Activated naive CD8-positive, alpha-beta T cell treated with anti-CD3 and anti-CD28 coated beads for 36 hours (primary cell): ENCODE measurements around the gene ZNF33B. TPM values are rescaled to one million over a fixed set of nuclear protein-coding genes. Genes with fewer than 3 reads are reported as not detected.

Source experiments
- DNase-seq: peaks from one replicate; pipeline ENCODE4 v3.0.0; 2021
- H3K27ac Mint-ChIP-seq: one replicate; pipeline ENCODE4 v1.8.0; 2022; ENCODE audit warnings: mild to moderate bottlenecking, moderate library complexity, mixed read lengths
- H3K27me3 Mint-ChIP-seq: one replicate; pipeline ENCODE4 v1.8.0; 2022; ENCODE audit warnings: mild to moderate bottlenecking, mixed read lengths
- H3K36me3 Mint-ChIP-seq: one replicate; pipeline ENCODE4 v1.8.0; 2021; ENCODE audit warnings: mild to moderate bottlenecking, mixed read lengths
- H3K4me1 Mint-ChIP-seq: one replicate; pipeline ENCODE4 v1.8.0; 2021; ENCODE audit warnings: mixed read lengths
- H3K4me3 Mint-ChIP-seq: one replicate; pipeline ENCODE4 v1.8.0; 2022; ENCODE audit warnings: mild to moderate bottlenecking, moderate library complexity, mixed read lengths
- H3K9me3 Mint-ChIP-seq: one replicate; pipeline ENCODE4 v1.8.0; 2022; ENCODE audit warnings: mixed read lengths
- total RNA-seq, 2 experiments: library from RNA; stranded (reverse); gene quantifications; one replicate each; pipeline ENCODE4 v1.2.3, GENCODE V29; 2021

ZNF33B gene
- total RNA-seq, 2 experiments from 2014 or later: 7.6 to 10.3 TPM

DNA sequence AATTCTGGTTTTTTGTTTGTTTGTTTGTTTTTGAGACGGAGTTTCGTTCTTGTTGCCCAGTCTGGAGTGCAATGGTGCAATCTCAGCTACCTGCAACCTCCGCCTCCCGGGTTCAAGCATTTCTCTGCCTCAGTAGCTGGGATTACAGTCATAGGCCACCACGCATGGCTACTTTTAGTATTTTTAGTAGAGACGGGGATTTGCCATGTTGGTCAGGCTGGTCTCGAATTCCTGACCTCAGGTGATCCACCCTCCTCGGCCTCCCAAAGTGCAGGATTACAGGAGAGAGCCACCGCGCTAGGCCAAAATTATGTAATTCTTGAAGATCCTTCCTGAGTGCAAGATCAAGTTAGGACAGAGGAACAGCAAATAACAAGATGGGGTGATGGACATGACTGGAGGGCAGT lies 719 bp downstream of the ZNF33B start:
- DNase-seq: no peak
- peak overlapping the region; percentile 98 for H3K27ac Mint-ChIP-seq
- peaks cover 34% of the 10 kb centered on the region for H3K4me1 Mint-ChIP-seq
- H3K27me3 Mint-ChIP-seq: no peaks in the 10 kb centered on the region
- no peaks in the 10 kb centered on the region for H3K9me3 Mint-ChIP-seq
- H3K36me3 Mint-ChIP-seq: peaks cover 16% of the 10 kb centered on the region
- H3K4me3 Mint-ChIP-seq: peak overlapping the region; percentile 94

DNA sequence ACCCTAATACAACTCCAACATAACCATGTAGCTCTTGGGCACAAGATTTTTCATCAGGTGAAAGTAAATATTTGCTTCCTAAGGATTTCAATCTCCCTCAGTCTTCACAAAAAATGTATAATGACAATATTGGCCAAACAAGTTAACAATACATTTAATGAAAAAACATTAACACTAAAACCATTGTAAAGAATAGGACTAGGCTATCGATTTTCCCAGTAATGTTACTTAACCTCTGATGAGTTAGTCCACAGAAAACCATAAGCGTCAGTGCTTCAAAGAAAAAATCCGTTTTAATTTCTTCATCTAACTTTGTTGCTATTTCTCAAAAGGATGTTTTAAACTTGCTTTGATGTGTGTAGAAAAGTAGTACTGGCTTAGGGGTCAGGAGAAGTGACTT lies 1.2 kb downstream of the ZNF33B start:
- Mint-ChIP-seq H3K36me3 (peaks cover 16% of the 10 kb centered on the region), H3K27ac (peak overlapping the region; percentile 48), H3K9me3 (no peaks in the 10 kb centered on the region), H3K4me3 (peak overlapping the region; percentile 94), H3K27me3 (no peaks in the 10 kb centered on the region), H3K4me1 (peaks cover 34% of the 10 kb centered on the region)
- no peak for DNase-seq

DNA sequence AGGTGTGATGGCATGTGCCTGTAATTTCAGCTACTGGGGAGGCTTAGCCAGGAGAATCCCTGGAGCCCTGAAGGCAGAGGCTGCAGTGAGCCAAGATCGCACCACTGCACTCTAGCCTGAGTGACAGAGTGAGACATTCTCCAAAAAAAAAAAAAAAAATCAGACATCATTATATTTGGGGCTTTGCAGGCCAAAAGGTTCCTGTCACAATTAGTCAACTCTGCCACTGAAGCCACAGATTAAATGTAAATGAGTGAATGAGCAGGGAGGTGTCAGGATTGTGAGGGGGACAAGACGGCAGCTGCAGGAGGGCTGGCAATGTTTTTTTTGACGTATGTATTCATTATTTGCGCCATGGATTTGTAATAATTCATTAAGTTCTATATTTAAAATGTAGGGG lies 3.3 kb downstream of the ZNF33B start:
- H3K9me3 Mint-ChIP-seq: no peaks in the 10 kb centered on the region
- H3K27ac Mint-ChIP-seq: no peak overlapping the region
- peaks cover 44% of the 10 kb centered on the region for H3K4me1 Mint-ChIP-seq
- no peak for DNase-seq
- H3K4me3 Mint-ChIP-seq: no peak overlapping the region
- H3K27me3 Mint-ChIP-seq: no peaks in the 10 kb centered on the region
- H3K36me3 Mint-ChIP-seq: peaks cover 30% of the 10 kb centered on the region

DNA sequence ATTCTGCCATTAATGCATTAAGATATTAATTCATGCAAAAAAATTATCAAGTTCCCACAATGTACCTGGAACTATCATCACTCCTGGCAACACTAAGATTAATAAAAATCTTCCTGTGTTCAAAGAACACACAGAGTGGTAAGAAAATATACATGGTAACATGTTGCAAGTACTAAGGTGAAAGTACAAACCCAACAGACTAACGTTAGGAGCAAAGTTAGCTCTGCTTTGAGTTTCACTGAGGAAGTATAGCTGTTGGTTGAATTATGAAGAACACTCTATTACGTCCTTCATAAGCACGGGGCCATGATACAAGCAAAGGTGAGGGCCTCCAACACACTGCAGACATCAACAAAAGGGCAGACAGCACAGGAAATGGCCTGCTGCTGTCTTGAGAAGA lies 5.8 kb downstream of the ZNF33B start:
- peaks cover 52% of the 10 kb centered on the region for H3K4me1 Mint-ChIP-seq
- no peak overlapping the region for H3K27ac Mint-ChIP-seq
- H3K4me3 Mint-ChIP-seq: no peak overlapping the region
- H3K27me3 Mint-ChIP-seq: no peaks in the 10 kb centered on the region
- H3K9me3 Mint-ChIP-seq: no peaks in the 10 kb centered on the region
- DNase-seq: no peak
- H3K36me3 Mint-ChIP-seq: peaks cover 51% of the 10 kb centered on the region

DNA sequence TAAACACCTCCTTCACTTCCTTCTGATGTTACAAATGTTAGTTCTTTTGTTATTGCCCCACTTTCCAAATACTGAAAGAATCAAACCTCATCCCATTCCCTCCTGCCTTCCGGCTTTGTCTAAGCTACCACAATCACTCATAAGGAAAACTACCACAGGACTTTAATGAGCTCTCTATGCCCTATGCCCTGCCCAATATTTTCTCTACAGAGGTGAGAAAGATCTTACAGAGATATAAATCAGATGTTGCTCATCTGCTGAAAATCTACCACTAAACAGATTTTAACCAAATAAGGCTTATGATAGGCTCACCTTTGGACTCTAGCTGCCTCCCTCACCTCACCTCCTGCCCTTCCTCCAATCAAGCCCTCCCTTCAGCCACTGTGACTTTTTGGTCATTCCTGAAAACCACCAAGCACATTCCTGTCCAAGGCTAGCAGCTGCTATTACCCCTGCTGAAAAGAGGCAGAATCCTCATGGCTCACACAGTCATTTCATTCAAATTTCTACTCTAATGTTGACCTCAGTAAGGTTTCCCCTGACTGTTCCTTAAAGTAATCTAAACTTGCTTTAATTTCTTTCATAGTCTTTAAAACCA lies 7.7 kb downstream of the ZNF33B start:
- Mint-ChIP-seq H3K4me3 (no peak overlapping the region), H3K27me3 (no peaks in the 10 kb centered on the region), H3K4me1 (peaks cover 38% of the 10 kb centered on the region), H3K9me3 (peaks cover 2% of the 10 kb centered on the region), H3K27ac (peak overlapping the region; percentile 47), H3K36me3 (peaks cover 57% of the 10 kb centered on the region)
- DNase-seq: no peak

DNA sequence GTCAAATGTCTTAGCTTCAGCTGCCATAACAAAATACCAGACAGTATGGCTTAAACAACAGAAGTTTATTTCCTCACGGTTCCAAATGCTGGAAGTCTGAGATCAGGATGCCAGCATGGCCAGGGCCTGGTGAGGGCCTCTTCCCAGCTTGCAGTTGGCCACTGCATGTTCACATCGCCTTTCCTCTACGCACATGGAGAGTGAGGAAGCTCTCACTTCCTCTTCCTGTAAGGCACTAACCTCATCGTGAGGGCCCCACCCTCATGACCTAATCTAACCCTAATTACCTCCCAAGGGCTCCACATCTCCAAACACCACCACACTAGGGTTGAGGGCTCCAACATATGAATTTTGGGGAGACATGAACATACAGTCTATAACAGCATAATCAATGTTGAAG lies 14.4 kb downstream of the ZNF33B start:
- Mint-ChIP-seq H3K4me3 (no peak overlapping the region), H3K27me3 (no peaks in the 10 kb centered on the region), H3K4me1 (peaks cover 7% of the 10 kb centered on the region), H3K36me3 (peaks cover 78% of the 10 kb centered on the region), H3K27ac (no peak overlapping the region), H3K9me3 (peaks cover 7% of the 10 kb centered on the region)
- no peak for DNase-seq

DNA sequence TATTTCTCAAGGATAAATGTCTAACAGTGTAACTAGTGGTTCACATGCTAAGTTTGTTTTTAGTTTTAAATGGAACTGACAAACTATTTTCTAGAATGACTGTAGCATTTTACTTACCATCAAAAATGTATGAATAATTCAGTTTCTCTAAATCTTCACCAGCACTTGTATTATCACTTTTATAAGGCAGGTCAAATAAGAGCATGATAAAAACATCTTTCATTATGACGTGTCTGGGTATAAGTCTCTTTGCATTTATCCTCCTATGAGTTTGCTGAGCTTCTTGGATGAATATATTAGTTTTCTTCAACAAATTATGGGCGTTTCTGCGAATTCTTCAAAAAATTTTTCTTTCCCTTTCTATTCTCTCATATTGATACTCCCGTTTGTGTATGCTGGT lies 19.9 kb downstream of the ZNF33B start:
- H3K9me3 Mint-ChIP-seq: peaks cover 2% of the 10 kb centered on the region
- DNase-seq: no peak
- no peaks in the 10 kb centered on the region for H3K27me3 Mint-ChIP-seq
- H3K4me3 Mint-ChIP-seq: no peak overlapping the region
- H3K36me3 Mint-ChIP-seq: peaks cover 74% of the 10 kb centered on the region
- no peak overlapping the region for H3K27ac Mint-ChIP-seq
- peaks cover 5% of the 10 kb centered on the region for H3K4me1 Mint-ChIP-seq

DNA sequence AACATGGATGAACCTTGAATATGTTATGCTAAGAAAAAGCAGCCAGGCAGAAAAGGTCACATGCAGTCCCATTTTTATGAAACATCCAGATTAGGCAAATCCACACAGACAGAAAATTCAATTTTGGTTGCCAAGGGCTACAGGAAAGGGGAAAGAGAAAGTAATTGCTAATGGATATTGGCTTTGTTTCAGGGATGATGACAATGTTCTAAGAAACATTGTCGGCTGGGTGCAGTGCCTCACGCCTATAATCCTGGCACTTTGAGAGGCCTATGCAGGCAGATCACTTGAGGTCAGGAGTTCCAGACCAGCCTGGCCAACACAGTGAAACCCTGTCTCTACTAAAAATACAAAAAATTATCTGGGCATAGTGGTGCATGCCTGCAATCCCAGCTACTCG lies 23.0 kb downstream of the ZNF33B start:
- no peak overlapping the region for H3K4me3 Mint-ChIP-seq
- peaks cover 81% of the 10 kb centered on the region for H3K36me3 Mint-ChIP-seq
- H3K27ac Mint-ChIP-seq: no peak overlapping the region
- peaks cover 5% of the 10 kb centered on the region for H3K4me1 Mint-ChIP-seq
- no peaks in the 10 kb centered on the region for H3K27me3 Mint-ChIP-seq
- DNase-seq: no peak
- peaks cover 12% of the 10 kb centered on the region for H3K9me3 Mint-ChIP-seq

DNA sequence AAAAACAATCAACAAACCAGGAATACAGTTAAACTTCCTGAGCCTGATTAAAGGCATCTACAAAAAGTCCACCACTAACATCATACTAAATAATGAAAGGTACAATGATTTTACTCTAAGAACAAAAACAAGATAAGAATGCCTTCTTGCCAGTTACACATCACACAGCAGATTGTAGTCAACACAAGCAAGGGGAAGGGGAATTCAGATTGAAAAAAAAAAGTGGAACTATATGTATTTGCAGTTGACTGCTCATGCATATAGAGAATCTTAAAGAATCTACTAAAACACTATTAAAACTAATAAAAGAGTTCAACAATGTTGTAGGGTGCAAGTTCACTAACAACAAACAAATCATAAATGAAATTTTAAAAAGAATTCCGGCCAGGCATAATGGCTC lies 28.5 kb downstream of the ZNF33B start:
- Mint-ChIP-seq H3K36me3 (peaks cover 83% of the 10 kb centered on the region), H3K9me3 (peaks cover 41% of the 10 kb centered on the region), H3K27ac (no peak overlapping the region), H3K4me3 (no peak overlapping the region), H3K27me3 (no peaks in the 10 kb centered on the region), H3K4me1 (peaks cover 4% of the 10 kb centered on the region)
- DNase-seq: no peak

DNA sequence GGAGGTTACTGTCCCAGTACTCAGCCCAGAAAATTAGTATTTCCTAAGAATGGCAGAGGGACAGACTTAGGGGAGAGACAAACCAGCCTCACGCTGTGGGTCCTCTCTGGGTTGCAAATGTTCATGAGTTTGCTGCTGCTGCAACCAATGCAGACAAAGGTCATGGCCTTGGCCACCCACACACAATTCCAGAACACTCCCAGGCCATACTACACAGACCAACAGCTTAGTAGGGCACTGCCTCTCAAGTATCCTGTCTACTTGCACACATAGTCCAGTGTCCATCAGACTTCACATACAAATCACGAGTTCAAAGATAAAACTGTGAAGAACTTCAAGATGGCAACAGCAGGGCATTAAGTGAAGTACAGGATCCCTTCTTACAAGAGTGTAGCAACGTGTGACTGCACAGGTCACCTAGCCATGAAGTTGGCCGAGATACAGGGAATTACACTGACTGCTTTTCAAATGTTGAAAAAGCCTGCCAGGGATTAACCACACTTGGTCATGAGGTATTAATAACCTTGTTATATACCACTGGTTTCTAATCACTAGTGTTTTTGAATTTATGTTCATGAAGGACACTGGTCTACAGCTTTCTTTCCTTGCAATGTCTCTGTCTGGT lies 40.0 kb downstream of the ZNF33B start:
- H3K4me1 Mint-ChIP-seq: no peaks in the 10 kb centered on the region
- no peak for DNase-seq
- peaks cover 79% of the 10 kb centered on the region for H3K36me3 Mint-ChIP-seq
- no peaks in the 10 kb centered on the region for H3K27me3 Mint-ChIP-seq
- no peak overlapping the region for H3K4me3 Mint-ChIP-seq
- no peak overlapping the region for H3K27ac Mint-ChIP-seq
- H3K9me3 Mint-ChIP-seq: peaks cover 51% of the 10 kb centered on the region

DNA sequence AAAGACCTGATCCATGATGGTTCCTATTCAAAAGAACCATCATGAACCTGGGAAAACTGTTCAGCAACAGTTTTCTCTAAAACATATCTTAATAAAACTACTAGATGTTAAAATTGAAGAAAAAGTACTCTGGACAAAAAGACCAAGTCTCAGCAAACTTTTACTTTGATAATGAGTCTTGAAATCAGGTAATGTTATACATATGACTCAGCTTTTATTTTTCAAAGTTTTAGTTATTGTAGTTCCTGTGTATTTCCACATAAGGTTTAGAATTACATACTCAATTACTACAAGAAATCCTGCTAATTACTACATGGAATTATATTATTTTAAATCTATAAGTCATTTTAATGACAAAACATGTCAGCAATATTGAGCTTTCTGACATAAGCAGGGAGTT lies 42.2 kb downstream of the ZNF33B start:
- Mint-ChIP-seq H3K27me3 (no peaks in the 10 kb centered on the region), H3K27ac (no peak overlapping the region), H3K9me3 (peaks cover 60% of the 10 kb centered on the region), H3K4me3 (no peak overlapping the region), H3K4me1 (no peaks in the 10 kb centered on the region), H3K36me3 (peaks cover 80% of the 10 kb centered on the region)
- DNase-seq: no peak

DNA sequence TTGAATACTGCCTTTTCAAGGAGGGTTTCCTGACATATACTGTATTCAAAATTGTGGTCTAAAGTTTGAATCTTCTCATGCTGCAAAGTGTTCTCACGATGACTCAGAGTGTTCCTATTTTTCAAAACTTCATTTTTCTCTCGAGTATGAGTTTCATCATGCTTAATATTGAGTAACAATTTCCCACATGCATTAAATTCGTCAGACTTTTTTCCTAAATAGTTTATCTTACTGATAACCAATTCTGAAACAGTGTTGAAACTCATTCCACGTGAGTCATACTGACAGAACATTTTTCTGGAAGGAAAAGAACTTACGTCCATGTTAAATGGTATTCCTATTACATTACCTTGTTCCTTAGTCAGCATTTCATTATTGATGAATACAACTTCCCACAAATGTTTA lies 44.1 kb downstream of the ZNF33B start:
- H3K36me3 Mint-ChIP-seq: peaks cover 85% of the 10 kb centered on the region
- no peak overlapping the region for H3K4me3 Mint-ChIP-seq
- no peak overlapping the region for H3K27ac Mint-ChIP-seq
- no peaks in the 10 kb centered on the region for H3K4me1 Mint-ChIP-seq
- peaks cover 65% of the 10 kb centered on the region for H3K9me3 Mint-ChIP-seq
- no peak for DNase-seq
- no peaks in the 10 kb centered on the region for H3K27me3 Mint-ChIP-seq

DNA sequence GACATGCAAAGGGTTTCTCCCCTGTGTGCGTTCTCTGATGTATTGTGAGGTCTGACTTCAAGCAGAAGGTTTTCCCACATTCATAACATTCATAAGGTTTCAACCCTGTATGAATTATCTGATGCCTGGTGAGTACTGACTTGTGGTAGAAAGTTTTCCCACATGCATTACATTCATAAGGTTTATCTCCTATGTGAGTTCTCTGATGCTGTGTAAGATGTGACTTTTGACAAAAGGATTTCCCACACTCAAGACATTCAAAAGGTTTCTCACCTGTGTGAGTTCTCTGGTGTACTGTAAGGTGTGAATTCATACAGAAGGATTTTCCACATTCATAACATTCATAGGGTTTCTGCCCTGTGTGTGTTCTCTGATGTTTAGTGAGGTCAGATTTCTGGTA lies 45.1 kb downstream of the ZNF33B start:
- peaks cover 84% of the 10 kb centered on the region for H3K36me3 Mint-ChIP-seq
- H3K4me1 Mint-ChIP-seq: no peaks in the 10 kb centered on the region
- H3K4me3 Mint-ChIP-seq: no peak overlapping the region
- no peak for DNase-seq
- H3K9me3 Mint-ChIP-seq: peaks cover 63% of the 10 kb centered on the region
- no peaks in the 10 kb centered on the region for H3K27me3 Mint-ChIP-seq
- no peak overlapping the region for H3K27ac Mint-ChIP-seq

DNA sequence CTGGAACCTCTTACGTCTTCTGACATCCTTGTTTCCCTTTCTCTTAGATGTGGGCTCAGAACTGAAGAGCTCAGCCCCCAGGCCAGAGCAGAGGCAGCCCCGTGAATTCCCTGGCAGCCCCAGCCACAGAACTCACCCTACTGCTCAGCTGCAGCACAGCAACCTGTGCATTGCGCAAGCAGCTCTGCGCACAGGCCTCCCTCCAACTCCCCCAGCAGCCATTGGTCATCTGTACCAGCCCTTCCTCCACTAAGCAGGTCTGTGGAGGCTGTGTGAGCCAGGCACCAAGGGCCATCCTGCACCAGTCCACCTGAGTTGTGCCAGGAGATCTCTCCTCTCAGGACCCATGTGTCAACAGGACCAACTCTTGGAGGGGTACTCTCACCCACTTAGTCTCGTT lies 54.5 kb downstream of the ZNF33B start:
- Mint-ChIP-seq H3K4me1 (no peaks in the 10 kb centered on the region), H3K4me3 (no peak overlapping the region), H3K9me3 (peaks cover 42% of the 10 kb centered on the region), H3K27me3 (no peaks in the 10 kb centered on the region), H3K36me3 (peaks cover 68% of the 10 kb centered on the region), H3K27ac (no peak overlapping the region)
- no peak for DNase-seq

DNA sequence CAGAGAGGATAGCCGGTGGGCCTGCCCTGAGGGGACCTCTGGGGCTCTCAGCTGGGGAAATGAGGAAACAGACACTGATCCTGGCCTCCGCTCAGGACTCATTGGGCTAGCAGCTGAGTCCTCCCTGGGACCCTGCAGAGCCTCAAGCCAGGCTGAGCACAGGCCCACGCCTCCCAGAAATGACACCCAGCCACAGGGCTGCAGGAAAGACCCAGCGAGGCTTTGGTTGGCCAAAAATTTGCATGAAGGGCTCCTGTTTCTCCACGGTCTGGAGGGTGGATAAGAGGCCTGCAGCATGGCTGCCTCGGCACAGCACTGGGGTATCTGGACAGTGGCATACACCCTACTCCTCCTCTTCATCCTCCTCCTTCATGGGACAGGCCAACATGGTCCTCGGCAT lies 60.4 kb downstream of the ZNF33B start:
- Mint-ChIP-seq H3K4me1 (no peaks in the 10 kb centered on the region), H3K36me3 (peaks cover 19% of the 10 kb centered on the region), H3K27me3 (peaks cover 3% of the 10 kb centered on the region), H3K9me3 (peaks cover 15% of the 10 kb centered on the region), H3K27ac (no peak overlapping the region), H3K4me3 (no peak overlapping the region)
- DNase-seq: no peak

DNA sequence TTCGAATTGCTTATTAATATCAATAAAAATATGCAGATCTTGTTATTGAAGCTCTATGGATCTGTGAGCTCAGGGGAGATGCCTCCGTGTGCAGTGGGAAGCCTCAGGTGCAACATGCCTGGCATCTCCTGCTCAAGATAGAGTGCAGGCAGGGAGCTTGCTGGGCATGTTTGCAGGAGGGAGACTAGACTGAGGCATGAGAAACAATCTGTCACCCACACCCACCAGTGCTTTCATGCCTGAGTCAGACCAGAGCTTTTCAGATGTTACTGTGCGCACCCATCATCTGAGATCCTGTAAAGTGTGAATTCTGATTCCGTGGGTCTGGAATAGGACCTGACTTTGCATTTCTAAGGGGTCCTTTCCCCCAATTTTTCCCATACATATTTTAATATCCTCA lies 62.0 kb downstream of the ZNF33B start:
- Mint-ChIP-seq H3K27ac (no peak overlapping the region), H3K27me3 (peaks cover 3% of the 10 kb centered on the region), H3K4me1 (no peaks in the 10 kb centered on the region), H3K36me3 (peaks cover 5% of the 10 kb centered on the region), H3K9me3 (peaks cover 5% of the 10 kb centered on the region), H3K4me3 (no peak overlapping the region)
- DNase-seq: no peak
